ENCODE data around the gene KCNC4. TPM values are rescaled to one million over a fixed set of nuclear protein-coding genes. Genes with fewer than 3 reads are reported as not detected.

Gene KCNC4
- total and polyA plus RNA-seq, 2 of the 13 experiments (the other 11 are each of a cell fraction or from before 2014, with no cell fraction given) = 0.24 to 0.66 TPM

GRCh38 chr1:110249256-110249655 is 39.1 kb downstream of the KCNC4 start:
- no peak for FAIRE-seq
- ChIA-PET CTCF (ENCODE audit: low intra/inter-chr PET ratio, low total read pairs) (no interaction called here), POLR2A (no interaction called here)
- ATAC-seq = no peak
- no peak overlapping the region for H3K9ac ChIP-seq (ENCODE audit: insufficient read depth, low read depth, low read length)
- no peak overlapping the region for H3K4me2 ChIP-seq (ENCODE audit: low read depth, low read length)
- WGBS (ENCODE audit: low lambda C conversion rate) = 0% methylated on average over 4 of the region's 4 CpGs
- TF ChIP-seq ZNF10 (CRISPR knock-in tag; IDR thresholded peaks at IDR 0.05; ENCODE audit: borderline replicate concordance, low read depth) (no peak), NR1H2 (CRISPR knock-in tag; IDR thresholded peaks at IDR 0.05; ENCODE audit: borderline replicate concordance, low read depth) (no peak), KDM1A (CRISPR knock-in tag; IDR thresholded peaks at IDR 0.05) (no peak), SUZ12 (IDR thresholded peaks at IDR 0.05; ENCODE audit: low read depth, low read length) (no peak), DRAP1 (CRISPR knock-in tag; IDR thresholded peaks at IDR 0.05) (no peak), ZNF224 (CRISPR knock-in tag; IDR thresholded peaks at IDR 0.05) (no peak)
- no peak overlapping the region for H2AFZ ChIP-seq (ENCODE audit: low read length)
- H3K4me1 ChIP-seq (ENCODE audit: insufficient read depth, low read length) = no peaks in the 10 kb centered on the region
- no peak for DNase-seq (ENCODE audit: low spot score)
- no peak overlapping the region for H3K27ac ChIP-seq (ENCODE audit: extremely low read length, insufficient read depth, low read length)
- in situ Hi-C loops (cut with HindIII; ENCODE audit: extremely low pct_ligation_motif_present, low pct_unique_long_range_greater_than_20kb) (no loop called here), intact Hi-C loops (cut with micrococcal nuclease; ENCODE audit: unreplicated experiment) (no loop called here)
- H3K4me3 ChIP-seq (replicated peaks in 1 of 3; ENCODE audit: insufficient read depth in 1 of 3, low read depth in 2 of 3, low read length in 3 of 3) = no peak overlapping the region
- no peaks in the 10 kb centered on the region for H3K79me2 ChIP-seq (ENCODE audit: insufficient read depth, low read length)
- H3K9me3 ChIP-seq (ENCODE audit: low read length) = no peaks in the 10 kb centered on the region
- BruUV-seq (replicated peaks) = no TSS peak
- no peaks in the 10 kb centered on the region for H3K36me3 ChIP-seq (replicated peaks in 1 of 2; ENCODE audit: control insufficient read depth in 1 of 2, insufficient read depth in 2 of 2, low read length in 2 of 2)
- H3K27me3 ChIP-seq (ENCODE audit: control insufficient read depth in 1 of 2, insufficient read depth in 2 of 2, low read length in 2 of 2) = peaks cover 3 to 28% of the 10 kb centered on the region in 2 experiments; a peak in 3 of 5 replicates
- H4K20me1 ChIP-seq (ENCODE audit: insufficient read depth, low read length) = no peaks in the 10 kb centered on the region

- Histone ChIP-seq H3K4me2 (ENCODE audit: low read depth, low read length) (no peak overlapping the region), H4K20me1 (ENCODE audit: insufficient read depth, low read length) (no peaks in the 10 kb centered on the region), H3K27me3 (ENCODE audit: control insufficient read depth in 1 of 2, insufficient read depth in 2 of 2, low read length in 2 of 2) (peaks cover 2 to 28% of the 10 kb centered on the region in 2 experiments; a peak in 3 of 5 replicates), H3K9me3 (ENCODE audit: low read length) (no peaks in the 10 kb centered on the region), H3K27ac (ENCODE audit: extremely low read length, insufficient read depth, low read length) (no peak overlapping the region), H3K4me1 (ENCODE audit: insufficient read depth, low read length) (no peaks in the 10 kb centered on the region), H3K4me3 (replicated peaks in 1 of 3; ENCODE audit: insufficient read depth in 1 of 3, low read depth in 2 of 3, low read length in 3 of 3) (no peak overlapping the region), H2AFZ (ENCODE audit: low read length) (no peak overlapping the region), H3K79me2 (ENCODE audit: insufficient read depth, low read length) (no peaks in the 10 kb centered on the region), H3K36me3 (replicated peaks in 1 of 2; ENCODE audit: control insufficient read depth in 1 of 2, insufficient read depth in 2 of 2, low read length in 2 of 2) (no peaks in the 10 kb centered on the region), H3K9ac (ENCODE audit: insufficient read depth, low read depth, low read length) (no peak overlapping the region)
- intact Hi-C loops (cut with micrococcal nuclease; ENCODE audit: unreplicated experiment) = no loop called here
- no peak for FAIRE-seq
- CTCF ChIA-PET (ENCODE audit: low intra/inter-chr PET ratio, low total read pairs) = no interaction called here
- ATAC-seq = no peak
- no peak for DNase-seq (ENCODE audit: low spot score)
- no TSS peak for BruUV-seq (replicated peaks)
- POLR2A ChIA-PET = no interaction called here
- WGBS (ENCODE audit: low lambda C conversion rate) = 7% methylated on average over 4 of the region's 4 CpGs
- in situ Hi-C loops (cut with HindIII; ENCODE audit: extremely low pct_ligation_motif_present, low pct_unique_long_range_greater_than_20kb) = no loop called here
- TF ChIP-seq YY1 (IDR thresholded peaks at IDR 0.05; ENCODE audit: insufficient read depth, insufficient replicate concordance, low read depth, low read length) (no peak), ZNF296 (CRISPR knock-in tag; conservative IDR thresholded peaks at IDR 0.05) (no peak), MEIS1 (CRISPR knock-in tag; IDR thresholded peaks at IDR 0.05; ENCODE audit: borderline replicate concordance) (no peak), NFE2 (CRISPR knock-in tag; IDR thresholded peaks at IDR 0.05) (no peak), EHMT2 (IDR thresholded peaks at IDR 0.05; ENCODE audit: borderline replicate concordance, low read depth, low read length) (no peak), ZNF678 (CRISPR knock-in tag; IDR thresholded peaks at IDR 0.05) (no peak), ZNF451 (CRISPR knock-in tag; IDR thresholded peaks at IDR 0.05) (no peak), ZSCAN12 (CRISPR knock-in tag; IDR thresholded peaks at IDR 0.05) (no peak), ZNF414 (CRISPR knock-in tag; IDR thresholded peaks at IDR 0.05) (no peak), ZSCAN9 (CRISPR knock-in tag; IDR thresholded peaks at IDR 0.05; ENCODE audit: borderline replicate concordance) (no peak), RXRB (CRISPR knock-in tag; IDR thresholded peaks at IDR 0.05; ENCODE audit: borderline replicate concordance) (no peak)
Measured at GRCh38 chr1:110250008-110250407, 39.9 kb downstream of the KCNC4 start.
